Neural progenitor cell (in vitro differentiated cells): ENCODE data around the gene CPLANE1. TPM values are rescaled to one million over a fixed set of nuclear protein-coding genes. Genes with fewer than 3 reads are reported as not detected.
"Not testable (repeated sequence)": the region's sequence is repeated elsewhere in the genome, so short reads cannot be mapped to it uniquely, and the experiment has no call there.

Experiments
- DNase-seq: peaks from one replicate; pipeline ENCODE4 v3.0.0-alpha.2; 2016; ENCODE audit warnings: low spot score
- H2AFZ ChIP-seq: fragments of 200-600 bp; sonication (generic); replicated peaks from 2 replicates; pipeline ENCODE4 v1.6.1; 2016; ENCODE audit warnings: antibody characterized with exemption
- H3F3A ChIP-seq: fragments of 200-600 bp; sonication (generic); 2 replicates; pipeline ENCODE4 v1.6.1; 2016; ENCODE audit warnings: antibody characterized with exemption, low read depth
- H3K27ac ChIP-seq: fragments of 200-600 bp; sonication (generic); 2 replicates; pipeline ENCODE4 v1.5.1; 2016; ENCODE audit warnings: mild to moderate bottlenecking
- H3K27me3 ChIP-seq: fragments of 200-600 bp; sonication (generic); 2 replicates; pipeline ENCODE4 v1.6.1; 2016; ENCODE audit warnings: mild to moderate bottlenecking, moderate library complexity
- H3K36me3 ChIP-seq: fragments of 200-600 bp; sonication (generic); 2 replicates; pipeline ENCODE4 v1.5.1; 2016
- H3K4me1 ChIP-seq: fragments of 200-600 bp; sonication (generic); 2 replicates; pipeline ENCODE4 v1.6.1; 2016; ENCODE audit warnings: mixed run types
- H3K4me2 ChIP-seq: fragments of 200-600 bp; sonication (generic); 2 replicates; pipeline ENCODE4 v1.6.1; 2016
- H3K4me3 ChIP-seq: fragments of 200-600 bp; sonication (generic); 2 replicates; pipeline ENCODE4 v1.5.1; 2016
- H3K79me2 ChIP-seq: fragments of 200-600 bp; sonication (generic); 2 replicates; pipeline ENCODE4 v1.6.1; 2016; ENCODE audit warnings: low read depth
- H3K9ac ChIP-seq: fragments of 200-600 bp; sonication (generic); 2 replicates; pipeline ENCODE4 v1.6.1; 2016
- H3K9me3 ChIP-seq: fragments of 200-600 bp; sonication (generic); 2 replicates; pipeline ENCODE4 v1.5.1; 2016; ENCODE audit warnings: low read depth
- H4K20me1 ChIP-seq: fragments of 200-600 bp; sonication (generic); 2 replicates; pipeline ENCODE4 v1.6.1; 2016; ENCODE audit warnings: low read depth
- H3K27ac Mint-ChIP-seq: 3 replicates; pipeline ENCODE4 v1.8.0; 2021; ENCODE audit warnings: mixed read lengths
- H3K27me3 Mint-ChIP-seq: 2 replicates; pipeline ENCODE4 v1.8.0; 2022; ENCODE audit warnings: low read depth, mild to moderate bottlenecking, inconsistent platforms, moderate library complexity, mixed read lengths; ENCODE audit not compliant: insufficient read depth
- H3K36me3 Mint-ChIP-seq: 3 replicates; pipeline ENCODE4 v1.8.0; 2021; ENCODE audit warnings: mixed read lengths
- H3K4me1 Mint-ChIP-seq: 3 replicates; pipeline ENCODE4 v1.8.0; 2021; ENCODE audit warnings: mixed read lengths
- H3K4me3 Mint-ChIP-seq: 3 replicates; pipeline ENCODE4 v1.8.0; 2021; ENCODE audit warnings: mild to moderate bottlenecking, moderate library complexity, mixed read lengths
- H3K9me3 Mint-ChIP-seq: 3 replicates; pipeline ENCODE4 v1.8.0; 2020; ENCODE audit warnings: mixed read lengths
- EZH2 ChIP-seq: fragments of 200-600 bp; sonication (generic); IDR thresholded peaks from 2 replicates; pipeline ENCODE4 v1.6.1; 2017; ENCODE audit warnings: antibody characterized with exemption, mild to moderate bottlenecking, moderate library complexity
- EZH2phosphoT487 ChIP-seq: fragments of 200-600 bp; sonication (generic); IDR thresholded peaks from 2 replicates; pipeline ENCODE4 v1.6.1; 2017; ENCODE audit warnings: antibody characterized with exemption
- total RNA-seq: library from RNA; depleted of rRNA; stranded (reverse); fragments of >200 nt; gene quantifications from 2 replicates; pipeline ENCODE4 v1.2.3, GENCODE V29; 2015; ENCODE audit warnings: low replicate concordance
- TF ChIP-seq, protein P1 (sequence below): fragments of 200-600 bp; sonication (generic); IDR thresholded peaks from 2 replicates; pipeline ENCODE4 v1.5.1; 2017; ENCODE audit warnings: antibody characterized with exemption, mild to moderate bottlenecking

Gene CPLANE1
- total RNA-seq, 1 donor from 2014 or later, result 23.4 TPM

DNA sequence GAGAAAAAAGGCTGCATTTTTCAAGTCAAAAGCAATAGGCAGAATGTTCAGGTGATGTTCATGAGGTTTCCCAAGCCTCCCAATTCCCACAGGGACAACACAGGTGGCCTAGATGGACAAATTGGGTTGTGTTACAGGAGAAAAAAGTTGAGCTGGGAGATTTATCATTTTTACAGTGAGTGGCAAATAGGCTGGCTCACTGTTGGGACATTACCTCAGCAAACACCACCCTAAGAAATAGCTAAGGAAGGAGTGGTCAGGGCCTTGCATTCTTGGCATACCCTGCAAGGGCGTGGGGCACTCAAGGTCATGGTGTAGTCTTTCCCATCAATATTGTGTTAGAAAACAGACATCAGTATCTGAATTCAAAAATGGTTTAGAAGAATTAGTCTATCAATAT, 23.3 kb upstream of the CPLANE1 start:
- H3K4me1 ChIP-seq, result no peaks in the 10 kb centered on the region
- H3K4me2 ChIP-seq, result no peak overlapping the region
- no peak overlapping the region for H3K4me3 Mint-ChIP-seq
- no peak overlapping the region for H2AFZ ChIP-seq
- no peaks in the 10 kb centered on the region for H3K4me1 Mint-ChIP-seq
- no peak overlapping the region for H3K27ac ChIP-seq
- TF ChIP-seq EZH2, result no peak
- TF ChIP-seq, protein P1, sequence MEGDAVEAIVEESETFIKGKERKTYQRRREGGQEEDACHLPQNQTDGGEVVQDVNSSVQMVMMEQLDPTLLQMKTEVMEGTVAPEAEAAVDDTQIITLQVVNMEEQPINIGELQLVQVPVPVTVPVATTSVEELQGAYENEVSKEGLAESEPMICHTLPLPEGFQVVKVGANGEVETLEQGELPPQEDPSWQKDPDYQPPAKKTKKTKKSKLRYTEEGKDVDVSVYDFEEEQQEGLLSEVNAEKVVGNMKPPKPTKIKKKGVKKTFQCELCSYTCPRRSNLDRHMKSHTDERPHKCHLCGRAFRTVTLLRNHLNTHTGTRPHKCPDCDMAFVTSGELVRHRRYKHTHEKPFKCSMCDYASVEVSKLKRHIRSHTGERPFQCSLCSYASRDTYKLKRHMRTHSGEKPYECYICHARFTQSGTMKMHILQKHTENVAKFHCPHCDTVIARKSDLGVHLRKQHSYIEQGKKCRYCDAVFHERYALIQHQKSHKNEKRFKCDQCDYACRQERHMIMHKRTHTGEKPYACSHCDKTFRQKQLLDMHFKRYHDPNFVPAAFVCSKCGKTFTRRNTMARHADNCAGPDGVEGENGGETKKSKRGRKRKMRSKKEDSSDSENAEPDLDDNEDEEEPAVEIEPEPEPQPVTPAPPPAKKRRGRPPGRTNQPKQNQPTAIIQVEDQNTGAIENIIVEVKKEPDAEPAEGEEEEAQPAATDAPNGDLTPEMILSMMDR, result no peak
- no peak for TF ChIP-seq EZH2phosphoT487
- DNase-seq, result no peak
- H3K27me3 Mint-ChIP-seq, result no peaks in the 10 kb centered on the region
- peaks cover 18% of the 10 kb centered on the region for H3K9me3 Mint-ChIP-seq
- H3K79me2 ChIP-seq, result no peaks in the 10 kb centered on the region
- H3F3A ChIP-seq, result no peaks in the 10 kb centered on the region
- H3K36me3 Mint-ChIP-seq, result no peaks in the 10 kb centered on the region
- H3K9ac ChIP-seq, result no peak overlapping the region
- H3K27ac Mint-ChIP-seq, result no peak overlapping the region
- H3K36me3 ChIP-seq, result no peaks in the 10 kb centered on the region
- no peaks in the 10 kb centered on the region for H3K27me3 ChIP-seq
- H4K20me1 ChIP-seq, result no peaks in the 10 kb centered on the region
- no peak overlapping the region for H3K4me3 ChIP-seq
- H3K9me3 ChIP-seq, result no peaks in the 10 kb centered on the region

DNA sequence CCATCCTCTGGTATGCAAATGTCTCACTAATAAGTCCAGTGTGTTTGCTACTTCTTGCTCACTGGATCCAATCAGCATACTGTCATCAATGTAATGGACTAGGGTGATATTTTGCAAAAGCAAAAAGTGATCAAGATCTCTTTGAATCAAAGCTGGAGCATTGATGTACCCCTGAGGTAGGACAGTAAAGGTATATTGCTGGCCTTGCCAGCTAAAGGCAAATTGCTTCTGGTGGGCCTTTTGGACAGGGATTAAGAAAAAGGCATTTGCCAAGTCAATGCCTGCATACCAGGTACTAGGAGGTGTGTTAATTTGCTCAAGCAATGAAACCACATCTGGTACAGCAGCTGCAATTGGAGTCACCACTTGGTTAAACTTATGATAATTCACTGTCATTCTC, 18.9 kb upstream of the CPLANE1 start:
- not testable (repeated sequence) for H3K4me3 Mint-ChIP-seq, H3K36me3 Mint-ChIP-seq, H3K4me2 ChIP-seq, H4K20me1 ChIP-seq, H3K36me3 ChIP-seq, H3K9ac ChIP-seq, H3K27me3 ChIP-seq, H3K4me3 ChIP-seq, H3K79me2 ChIP-seq, H3K4me1 ChIP-seq, H3F3A ChIP-seq, H3K27ac ChIP-seq, H2AFZ ChIP-seq, H3K27me3 Mint-ChIP-seq, H3K4me1 Mint-ChIP-seq, DNase-seq, H3K9me3 ChIP-seq, H3K27ac Mint-ChIP-seq
- peaks cover 18% of the 10 kb centered on the region for H3K9me3 Mint-ChIP-seq

DNA sequence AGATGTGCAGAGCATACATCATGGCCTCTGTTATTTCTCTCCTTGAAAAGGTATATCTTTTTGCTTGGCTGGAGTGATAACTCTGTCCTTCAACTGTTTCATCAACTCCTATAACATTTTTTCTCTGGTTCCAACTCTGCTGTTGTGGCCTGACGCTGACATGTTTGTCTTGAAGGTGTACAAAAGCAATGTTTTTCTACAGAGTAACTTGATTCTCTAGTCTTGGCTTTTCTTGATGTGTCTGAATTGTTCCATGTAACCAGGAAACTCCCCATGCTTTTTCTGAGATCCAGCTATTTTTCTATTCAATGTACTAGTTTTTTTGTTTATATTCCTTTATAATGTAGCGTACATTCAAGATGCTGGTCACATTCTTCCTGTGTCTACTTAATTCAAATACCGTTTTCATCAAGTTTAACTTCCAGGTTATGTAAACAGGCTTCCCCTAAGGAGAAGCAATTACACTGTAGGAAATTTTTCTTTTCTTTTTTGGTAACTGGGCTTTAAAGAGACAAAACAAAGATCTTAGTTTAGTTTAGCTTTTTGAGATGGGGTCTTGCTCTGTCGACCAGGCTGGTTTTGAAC, 6.7 kb upstream of the CPLANE1 start:
- no peak overlapping the region for H3K9ac ChIP-seq
- H3K9me3 ChIP-seq, result no peaks in the 10 kb centered on the region
- no peaks in the 10 kb centered on the region for H3K79me2 ChIP-seq
- Mint-ChIP-seq H3K4me1 (no peaks in the 10 kb centered on the region), H3K4me3 (no peak overlapping the region), H3K36me3 (no peaks in the 10 kb centered on the region), H3K27me3 (peaks cover 3% of the 10 kb centered on the region), H3K27ac (no peak overlapping the region), H3K9me3 (peaks cover 16% of the 10 kb centered on the region)
- H3K4me3 ChIP-seq, result no peak overlapping the region
- H3K27ac ChIP-seq, result no peak overlapping the region
- no peaks in the 10 kb centered on the region for H3K4me1 ChIP-seq
- no peaks in the 10 kb centered on the region for H3F3A ChIP-seq
- no peaks in the 10 kb centered on the region for H3K27me3 ChIP-seq
- no peak overlapping the region for H2AFZ ChIP-seq
- TF ChIP-seq, protein P1, result no peak
- TF ChIP-seq EZH2phosphoT487, result no peak
- no peak for TF ChIP-seq EZH2
- no peak for DNase-seq
- no peak overlapping the region for H3K4me2 ChIP-seq
- H3K36me3 ChIP-seq, result no peaks in the 10 kb centered on the region
- no peaks in the 10 kb centered on the region for H4K20me1 ChIP-seq

DNA sequence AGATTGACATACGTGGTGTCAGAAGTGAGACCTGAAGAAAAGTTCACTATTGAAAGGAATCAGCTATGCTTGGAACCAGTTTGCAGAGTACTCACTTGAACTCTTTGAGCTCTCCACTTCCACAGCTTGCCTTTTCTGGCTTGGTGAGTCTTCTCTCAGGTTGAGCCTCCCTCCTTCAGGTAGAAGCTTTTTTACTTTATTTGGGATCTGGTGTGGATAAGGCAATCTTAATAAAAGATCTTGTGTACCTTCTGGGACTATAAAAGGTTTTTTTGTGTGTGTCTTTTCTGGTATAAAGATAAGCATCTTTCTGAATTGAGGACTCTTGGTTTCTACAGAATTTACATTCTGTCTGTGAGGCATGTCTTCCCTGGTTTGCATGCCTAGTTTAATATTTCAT, 5.4 kb upstream of the CPLANE1 start:
- Mint-ChIP-seq H3K4me3 (no peak overlapping the region), H3K9me3 (peaks cover 8% of the 10 kb centered on the region), H3K27me3 (peaks cover 3% of the 10 kb centered on the region), H3K4me1 (peaks cover 4% of the 10 kb centered on the region), H3K36me3 (no peaks in the 10 kb centered on the region), H3K27ac (no peak overlapping the region)
- DNase-seq, result no peak
- no peak overlapping the region for H3K4me2 ChIP-seq
- TF ChIP-seq EZH2 (no peak), EZH2phosphoT487 (no peak)
- TF ChIP-seq, protein P1, result no peak
- peaks cover 7% of the 10 kb centered on the region for H3F3A ChIP-seq
- no peak overlapping the region for H2AFZ ChIP-seq
- no peak overlapping the region for H3K27ac ChIP-seq
- H4K20me1 ChIP-seq, result no peaks in the 10 kb centered on the region
- H3K36me3 ChIP-seq, result no peaks in the 10 kb centered on the region
- H3K4me3 ChIP-seq, result no peak overlapping the region
- H3K27me3 ChIP-seq, result no peaks in the 10 kb centered on the region
- no peaks in the 10 kb centered on the region for H3K9me3 ChIP-seq
- H3K9ac ChIP-seq, result no peak overlapping the region
- H3K4me1 ChIP-seq, result peaks cover 5% of the 10 kb centered on the region
- H3K79me2 ChIP-seq, result no peaks in the 10 kb centered on the region
